HepG2 (cell line): ENCODE measurements around the gene CARMIL1. TPM values are rescaled to one million over a fixed set of nuclear protein-coding genes. Genes with fewer than 3 reads are reported as not detected.

Source experiments
- ARID4A ChIP-seq: sonication (generic); formaldehyde crosslinking; IDR thresholded peaks from 2 replicates; pipeline ENCODE4 v1.5.0; 2020; ENCODE audit warnings: mild to moderate bottlenecking, missing genetic modification reagents, borderline replicate concordance
- ATF3 ChIP-seq: sonication (generic); formaldehyde crosslinking; IDR thresholded peaks from 2 replicates; pipeline ENCODE4 v1.4.0; 2020; ENCODE audit warnings: missing genetic modification reagents
- FOXK1 ChIP-seq: sonication (generic); formaldehyde crosslinking; IDR thresholded peaks from 2 replicates; pipeline ENCODE4 v1.4.0; 2020; ENCODE audit warnings: low read depth, missing genetic modification reagents, borderline replicate concordance
- GABPB1 ChIP-seq: IDR thresholded peaks from 2 replicates; pipeline ENCODE4 v1.6.1; 2016; ENCODE audit warnings: mild to moderate bottlenecking, missing genetic modification reagents, moderate library complexity, missing compliant biosample characterization
- HMG20A ChIP-seq: IDR thresholded peaks from 2 replicates; pipeline ENCODE4 v1.6.1; 2016; ENCODE audit warnings: borderline replicate concordance
- MAFK ChIP-seq, 2 experiments: IDR thresholded peaks in 1 of 2; conservative IDR thresholded peaks in 1 of 2; 2 replicates each; pipeline ENCODE4 v1.6.1; 2011; ENCODE audit warnings: improper control_type of control experiment in 2 of 2, low read length in 2 of 2
- NFATC3 ChIP-seq: sonication (generic); formaldehyde crosslinking; IDR thresholded peaks from 2 replicates; pipeline ENCODE4 v1.5.1; 2020; ENCODE audit warnings: mild to moderate bottlenecking, missing genetic modification reagents
- PAWR ChIP-seq: sonication (generic); formaldehyde crosslinking; IDR thresholded peaks from 2 replicates; pipeline ENCODE4 v1.4.0; 2020; ENCODE audit warnings: missing genetic modification reagents, mild to moderate bottlenecking, borderline replicate concordance
- PITX1 ChIP-seq: sonication (generic); formaldehyde crosslinking; IDR thresholded peaks from 2 replicates; pipeline ENCODE4 v1.5.1; 2020; ENCODE audit warnings: mild to moderate bottlenecking, missing genetic modification reagents
- RARA ChIP-seq: IDR thresholded peaks from 2 replicates; pipeline ENCODE4 v1.6.1; 2016; ENCODE audit warnings: missing genetic modification reagents, missing compliant biosample characterization
- ZBTB21 ChIP-seq: sonication (generic); formaldehyde crosslinking; IDR thresholded peaks from 2 replicates; pipeline ENCODE4 v1.4.0; 2020; ENCODE audit warnings: missing genetic modification reagents
- ZNF350 ChIP-seq: sonication (generic); formaldehyde crosslinking; IDR thresholded peaks from 2 replicates; pipeline ENCODE4 v1.4.0; 2020; ENCODE audit warnings: mild to moderate bottlenecking, low read depth, missing genetic modification reagents, borderline replicate concordance
- ZNF460 ChIP-seq: sonication (generic); formaldehyde crosslinking; IDR thresholded peaks from 2 replicates; pipeline ENCODE4 v1.5.1; 2020; ENCODE audit warnings: missing genetic modification reagents, mild to moderate bottlenecking, borderline replicate concordance
- ZNF737 ChIP-seq: sonication (generic); formaldehyde crosslinking; IDR thresholded peaks from 2 replicates; pipeline ENCODE4 v1.5.0; 2020; ENCODE audit warnings: missing genetic modification reagents, mild to moderate bottlenecking, borderline replicate concordance
- polyA plus RNA-seq, 8 experiments: library from polyadenylated mRNA; depleted of rRNA in 3 of 8; stranded (reverse) in 7 of 8; unstranded in 1 of 8; fragments of >200 nt; fragmentation: Illumina TruSeq in 4 of 8; extraction: Trizol in 4 of 8; gene quantifications; 2 replicates each; pipeline versions ENCODE4 v1.2.1 to v1.2.3, GENCODE V29; 2011 to 2016; ENCODE audit warnings: low read depth in 4 of 8, missing spikeins in 1 of 8, mixed read lengths in 1 of 8; ENCODE audit not compliant: insufficient read depth in 1 of 8
- total RNA-seq, 5 experiments: library from RNA; depleted of rRNA; stranded (reverse); fragments of >200 nt; fragmentation: Illumina TruSeq; extraction: Trizol; gene quantifications; 2 replicates each; pipeline ENCODE4 v1.2.3, GENCODE V29; 2016; ENCODE audit warnings: low read depth in 1 of 5
- TF ChIP-seq, protein P1 (sequence below): sonication (generic); formaldehyde crosslinking; IDR thresholded peaks from 2 replicates; pipeline ENCODE4 v1.8.1; 2023; ENCODE audit warnings: mild to moderate bottlenecking, moderate library complexity, missing genetic modification reagents
- TF ChIP-seq, protein P2 (sequence below): IDR thresholded peaks from 2 replicates; pipeline ENCODE4 v1.6.1; 2016; ENCODE audit warnings: missing biosample characterization, missing genetic modification reagents, low read depth
- TF ChIP-seq, protein P3 (sequence below): sonication (generic); formaldehyde crosslinking; IDR thresholded peaks from 2 replicates; pipeline ENCODE4 v1.4.0; 2020; ENCODE audit warnings: missing genetic modification reagents, borderline replicate concordance

The CARMIL1 gene
- total and polyA plus RNA-seq, 2 of the 13 experiments (the other 11 are each of a cell fraction or from before 2014, with no cell fraction given): 1.8 to 2.6 TPM

- TF ChIP-seq ARID4A (CRISPR knock-in tag): peak; percentile 27; the same call in 1 of the 2 replicates
- peak; percentile 73 for TF ChIP-seq RARA (CRISPR knock-in tag)
- TF ChIP-seq, protein P1, sequence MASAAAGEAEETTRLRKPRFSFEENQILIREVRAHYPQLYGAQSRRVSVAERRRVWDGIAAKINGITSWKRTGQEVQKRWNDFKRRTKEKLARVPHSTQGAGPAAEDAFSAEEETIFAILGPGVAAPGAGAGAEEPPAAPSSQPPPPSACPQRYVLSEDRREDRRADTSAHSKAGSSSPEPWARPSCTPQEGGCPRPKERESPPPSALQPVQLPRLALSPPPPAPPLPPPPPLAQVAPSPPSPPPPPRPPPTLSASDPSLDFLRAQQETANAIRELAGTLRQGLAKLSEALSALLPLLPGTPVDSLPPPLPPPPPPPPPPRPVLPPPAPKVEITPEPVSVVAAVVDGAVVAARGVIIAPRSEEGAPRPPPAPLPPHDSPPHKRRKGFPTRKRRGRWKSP (CRISPR knock-in tag): no peak
- no peak for TF ChIP-seq ATF3
- TF ChIP-seq, protein P2, sequence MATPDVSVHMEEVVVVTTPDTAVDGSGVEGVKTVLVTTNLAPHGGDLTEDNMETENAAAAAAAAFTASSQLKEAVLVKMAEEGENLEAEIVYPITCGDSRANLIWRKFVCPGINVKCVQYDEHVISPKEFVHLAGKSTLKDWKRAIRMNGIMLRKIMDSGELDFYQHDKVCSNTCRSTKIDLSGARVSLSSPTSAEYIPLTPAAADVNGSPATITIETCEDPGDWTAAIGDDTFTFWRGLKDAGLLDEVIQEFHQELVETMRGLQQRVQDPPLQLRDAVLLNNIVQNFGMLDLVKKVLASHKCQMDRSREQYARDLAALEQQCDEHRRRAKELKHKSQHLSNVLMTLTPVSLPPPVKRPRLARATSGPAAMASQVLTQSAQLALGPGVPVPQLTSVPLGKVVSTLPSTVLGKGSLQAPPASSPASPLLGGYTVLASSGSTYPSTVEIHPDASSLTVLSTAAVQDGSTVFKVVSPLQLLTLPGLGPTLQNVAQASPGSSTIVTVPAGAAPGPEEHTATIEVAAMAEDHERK: no peak
- TF ChIP-seq ZNF737 (CRISPR knock-in tag): no peak
- no peak for TF ChIP-seq ZNF350 (CRISPR knock-in tag)
- no peak for TF ChIP-seq NFATC3 (CRISPR knock-in tag)
- TF ChIP-seq FOXK1 (CRISPR knock-in tag): peak; percentile 36; the same call in 1 of the 2 replicates
- no peak for TF ChIP-seq MAFK (conservative IDR thresholded peaks at IDR 0.05 in 1 of 2, IDR thresholded peaks at IDR 0.05 in 1 of 2; ENCODE audit: low read length in 2 of 2)
- TF ChIP-seq ZNF460 (CRISPR knock-in tag): no peak
- no peak for TF ChIP-seq PAWR (CRISPR knock-in tag)
- TF ChIP-seq ZBTB21 (CRISPR knock-in tag): no peak
- peak; percentile 75; the same call in 1 of the 2 replicates for TF ChIP-seq HMG20A
- TF ChIP-seq, protein P3, sequence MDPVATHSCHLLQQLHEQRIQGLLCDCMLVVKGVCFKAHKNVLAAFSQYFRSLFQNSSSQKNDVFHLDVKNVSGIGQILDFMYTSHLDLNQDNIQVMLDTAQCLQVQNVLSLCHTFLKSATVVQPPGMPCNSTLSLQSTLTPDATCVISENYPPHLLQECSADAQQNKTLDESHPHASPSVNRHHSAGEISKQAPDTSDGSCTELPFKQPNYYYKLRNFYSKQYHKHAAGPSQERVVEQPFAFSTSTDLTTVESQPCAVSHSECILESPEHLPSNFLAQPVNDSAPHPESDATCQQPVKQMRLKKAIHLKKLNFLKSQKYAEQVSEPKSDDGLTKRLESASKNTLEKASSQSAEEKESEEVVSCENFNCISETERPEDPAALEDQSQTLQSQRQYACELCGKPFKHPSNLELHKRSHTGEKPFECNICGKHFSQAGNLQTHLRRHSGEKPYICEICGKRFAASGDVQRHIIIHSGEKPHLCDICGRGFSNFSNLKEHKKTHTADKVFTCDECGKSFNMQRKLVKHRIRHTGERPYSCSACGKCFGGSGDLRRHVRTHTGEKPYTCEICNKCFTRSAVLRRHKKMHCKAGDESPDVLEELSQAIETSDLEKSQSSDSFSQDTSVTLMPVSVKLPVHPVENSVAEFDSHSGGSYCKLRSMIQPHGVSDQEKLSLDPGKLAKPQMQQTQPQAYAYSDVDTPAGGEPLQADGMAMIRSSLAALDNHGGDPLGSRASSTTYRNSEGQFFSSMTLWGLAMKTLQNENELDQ (CRISPR knock-in tag): no peak
- TF ChIP-seq GABPB1 (CRISPR knock-in tag): no peak
- 0 out of 2 replicates have a peak, but pooled peaks have one; percentile 32 for TF ChIP-seq PITX1 (CRISPR knock-in tag)
These were observed 362.9 kb downstream of the CARMIL1 start (continued) for GRCh38 chr6:25641940-25642666.
